Body of pancreas (tissue), 4 donors: ENCODE results near the gene EHMT1.

Source experiments
- POLR2A ChIP-seq, 3 donors: fragments of 450-650 bp; IDR thresholded peaks; one replicate each; pipeline ENCODE4 v1.6.1; 2016; ENCODE audit warnings: antibody characterized with exemption in 3 of 3, mild to moderate bottlenecking in 2 of 3
- TF ChIP-seq, protein P1 (sequence below), 7 experiments: fragments of 450-650 bp in 4 of 7; fragments of 200-600 bp in 3 of 7; sonication (generic) in 3 of 7; IDR thresholded peaks; one replicate each; pipeline ENCODE4 v1.5.1; 2016 to 2019; ENCODE audit warnings: antibody characterized with exemption in 7 of 7

DNA sequence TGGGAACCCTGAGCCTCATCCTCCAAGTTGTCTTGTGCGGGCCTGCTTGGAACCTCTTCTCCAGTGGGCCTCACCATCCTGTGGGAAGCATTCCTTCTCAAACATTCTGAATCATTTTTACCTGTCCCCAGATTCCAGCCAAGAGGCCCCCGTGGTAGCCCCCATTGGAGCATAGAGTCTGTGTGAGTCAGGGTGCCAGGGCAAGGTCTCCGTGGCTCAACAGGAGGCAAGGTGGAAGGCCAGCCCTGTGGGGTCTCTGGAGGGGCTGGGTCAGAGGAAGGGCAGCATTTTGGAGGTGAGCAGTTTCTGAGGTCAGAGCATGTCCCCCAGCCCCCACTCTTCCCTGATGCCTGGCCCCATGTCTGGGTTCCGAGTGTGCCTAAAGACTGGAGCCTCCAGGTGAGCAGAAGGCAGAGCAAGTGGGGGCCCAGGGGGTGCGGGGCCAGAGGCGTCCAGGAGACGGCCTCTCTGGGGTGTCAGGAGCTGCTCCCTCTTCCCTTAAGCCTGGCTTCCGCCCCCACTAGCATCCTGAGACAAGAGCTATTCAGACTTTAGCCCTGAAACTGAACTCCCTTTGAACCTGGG lies 260.9 kb downstream of the EHMT1 start:
- TF ChIP-seq, protein P1, sequence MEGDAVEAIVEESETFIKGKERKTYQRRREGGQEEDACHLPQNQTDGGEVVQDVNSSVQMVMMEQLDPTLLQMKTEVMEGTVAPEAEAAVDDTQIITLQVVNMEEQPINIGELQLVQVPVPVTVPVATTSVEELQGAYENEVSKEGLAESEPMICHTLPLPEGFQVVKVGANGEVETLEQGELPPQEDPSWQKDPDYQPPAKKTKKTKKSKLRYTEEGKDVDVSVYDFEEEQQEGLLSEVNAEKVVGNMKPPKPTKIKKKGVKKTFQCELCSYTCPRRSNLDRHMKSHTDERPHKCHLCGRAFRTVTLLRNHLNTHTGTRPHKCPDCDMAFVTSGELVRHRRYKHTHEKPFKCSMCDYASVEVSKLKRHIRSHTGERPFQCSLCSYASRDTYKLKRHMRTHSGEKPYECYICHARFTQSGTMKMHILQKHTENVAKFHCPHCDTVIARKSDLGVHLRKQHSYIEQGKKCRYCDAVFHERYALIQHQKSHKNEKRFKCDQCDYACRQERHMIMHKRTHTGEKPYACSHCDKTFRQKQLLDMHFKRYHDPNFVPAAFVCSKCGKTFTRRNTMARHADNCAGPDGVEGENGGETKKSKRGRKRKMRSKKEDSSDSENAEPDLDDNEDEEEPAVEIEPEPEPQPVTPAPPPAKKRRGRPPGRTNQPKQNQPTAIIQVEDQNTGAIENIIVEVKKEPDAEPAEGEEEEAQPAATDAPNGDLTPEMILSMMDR (IDR thresholded peaks at IDR 0.05), result no peak
- no peak for TF ChIP-seq POLR2A (IDR thresholded peaks at IDR 0.05)
